ENCODE results near the gene ZNF444. TPM values are rescaled to one million over a fixed set of nuclear protein-coding genes. Genes with fewer than 3 reads are reported as not detected.

ZNF444 gene
- total RNA-seq, 4 donors from 2014 or later = 32.0 to 78.2 (median 52.1) TPM

DNA sequence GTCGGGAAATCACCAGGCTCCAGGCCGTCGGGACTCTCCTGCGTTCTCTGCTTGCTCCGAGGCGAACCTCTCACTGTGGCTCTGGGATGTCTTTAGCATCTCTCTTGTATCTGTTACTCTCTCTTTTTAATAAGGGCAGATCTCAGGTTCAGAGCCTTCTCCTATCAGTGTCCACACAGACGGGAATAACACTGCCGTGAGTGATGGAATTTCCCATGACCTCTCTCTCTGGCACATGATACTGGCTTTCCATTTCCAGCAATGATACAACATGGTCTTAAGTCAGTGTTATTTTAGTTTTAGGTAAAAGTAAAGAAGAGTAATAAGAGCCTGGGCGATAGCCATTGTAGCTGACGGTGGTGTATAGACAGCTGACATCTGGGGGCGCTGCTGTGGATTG is 9.3 kb downstream of the ZNF444 start:
- peak overlapping the region in 1 of 4 donors; percentile 33 for H3K27ac ChIP-seq (replicated peaks in 1 of 4)
- 76% methylated on average over 9 of the region's 11 CpGs for WGBS
- peaks cover 11 to 59% (median 42%) of the 10 kb centered on the region in 4 donors for H3K36me3 ChIP-seq

GRCh38 chr19:56152644-56153043 is 11.6 kb downstream of the ZNF444 start:
- no peak overlapping the region for H3K27ac ChIP-seq (replicated peaks in 1 of 4)
- no peak for DNase-seq (ENCODE audit: extremely low spot score)
- H3K4me3 ChIP-seq = no peak overlapping the region
- H3K36me3 ChIP-seq = peaks cover 0 to 63% (median 37%) of the 10 kb centered on the region in 4 donors
- H3K9me3 ChIP-seq = no peaks in the 10 kb centered on the region
- intact Hi-C loops (cut with DNase I) = no loop called here
- H3K4me1 ChIP-seq = peaks cover 7 to 21% (median 16%) of the 10 kb centered on the region in 4 donors
- 85% methylated on average over 2 of the region's 2 CpGs for WGBS
- TF ChIP-seq POLR2AphosphoS5 (IDR thresholded peaks at IDR 0.05) (no peak), POLR2A (IDR thresholded peaks at IDR 0.05; ENCODE audit: low read depth) (no peak), CTCF (IDR thresholded peaks at IDR 0.05) (no peak), EP300 (IDR thresholded peaks at IDR 0.05) (no peak)
- no peaks in the 10 kb centered on the region for H3K27me3 ChIP-seq

More for the DNA sequence above, 9.3 kb downstream of the ZNF444 start:
- TF ChIP-seq POLR2AphosphoS5 (IDR thresholded peaks at IDR 0.05) (no peak), POLR2A (IDR thresholded peaks at IDR 0.05; ENCODE audit: low read depth) (no peak), CTCF (IDR thresholded peaks at IDR 0.05) (no peak), EP300 (IDR thresholded peaks at IDR 0.05) (no peak)
- intact Hi-C loops (cut with DNase I) = no loop called here
- no peak overlapping the region for H3K4me3 ChIP-seq
- peaks cover 7 to 19% (median 11%) of the 10 kb centered on the region in 4 donors for H3K4me1 ChIP-seq
- no peaks in the 10 kb centered on the region for H3K27me3 ChIP-seq
- no peaks in the 10 kb centered on the region for H3K9me3 ChIP-seq
- no peak for DNase-seq (ENCODE audit: extremely low spot score)

DNA sequence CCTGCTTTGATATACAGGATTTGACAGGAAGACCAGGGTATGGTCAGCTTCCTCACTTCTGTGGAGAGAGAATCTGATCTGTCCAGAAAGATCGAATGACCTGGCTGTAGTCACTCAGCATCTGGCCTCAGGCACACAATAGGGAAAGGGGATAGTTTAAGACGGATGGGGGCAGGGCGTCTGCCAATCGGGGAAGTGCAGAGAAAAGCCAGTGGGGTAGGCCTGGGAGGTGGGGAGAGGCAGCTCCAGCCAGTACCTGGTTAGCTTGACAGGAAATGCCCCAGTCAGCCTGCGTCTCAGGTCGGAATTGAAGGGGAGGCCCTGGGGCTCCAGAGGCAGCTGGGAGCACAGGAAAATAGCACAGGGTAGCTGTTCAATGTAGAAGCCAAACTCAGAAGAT is 12.4 kb downstream of the ZNF444 start:
- no peak for DNase-seq (ENCODE audit: extremely low spot score)
- Histone ChIP-seq H3K36me3 (peaks cover 0 to 63% (median 32%) of the 10 kb centered on the region in 4 donors), H3K27ac (replicated peaks in 1 of 4) (peak overlapping the region in 2 of 4 donors; percentile 8 to 14), H3K4me1 (peaks cover 7 to 21% (median 16%) of the 10 kb centered on the region in 4 donors), H3K9me3 (no peaks in the 10 kb centered on the region), H3K4me3 (no peak overlapping the region), H3K27me3 (no peaks in the 10 kb centered on the region)
- WGBS = 57% methylated on average over 6 of the region's 6 CpGs
- intact Hi-C loops (cut with DNase I) = no loop called here
- TF ChIP-seq POLR2A (IDR thresholded peaks at IDR 0.05; ENCODE audit: low read depth) (no peak), CTCF (IDR thresholded peaks at IDR 0.05) (no peak), POLR2AphosphoS5 (IDR thresholded peaks at IDR 0.05) (no peak)

DNA sequence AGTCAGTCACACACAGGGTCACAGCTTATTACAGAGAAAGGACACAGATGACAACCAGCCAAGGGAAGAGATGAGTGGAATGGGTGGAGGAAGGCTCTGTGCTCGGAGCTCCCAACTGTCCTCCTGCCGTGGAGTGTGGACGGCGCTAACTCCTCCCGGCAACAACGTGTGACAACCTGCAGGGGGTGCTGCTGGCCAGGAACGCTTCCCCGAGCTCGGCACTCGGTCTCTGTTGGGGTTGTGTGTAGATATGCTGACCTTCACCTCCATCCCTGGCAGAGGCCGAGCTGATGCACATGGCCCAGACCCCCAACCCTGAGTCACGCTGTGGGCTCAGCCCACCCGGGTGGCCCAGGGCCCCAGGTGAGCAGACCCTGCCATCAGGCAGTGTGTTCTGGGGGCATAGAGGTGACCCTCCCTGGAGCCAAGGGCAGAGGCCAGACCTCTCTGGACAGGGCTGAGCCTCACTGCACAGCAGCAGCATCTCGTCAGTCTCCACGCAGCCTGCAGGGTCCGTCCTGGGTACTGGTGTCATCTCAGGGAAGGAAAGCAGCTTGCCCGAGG is 14.1 kb downstream of the ZNF444 start:
- H3K36me3 ChIP-seq = peaks cover 15 to 66% (median 41%) of the 10 kb centered on the region in 4 donors
- 73% methylated on average over 9 of the region's 17 CpGs for WGBS
- intact Hi-C loops (cut with DNase I) = no loop called here
- H3K4me3 ChIP-seq = no peak overlapping the region
- peaks cover 4 to 18% (median 13%) of the 10 kb centered on the region in 4 donors for H3K4me1 ChIP-seq
- TF ChIP-seq CTCF (IDR thresholded peaks at IDR 0.05) (peak; percentile 15 to 49 (median 18)), POLR2AphosphoS5 (IDR thresholded peaks at IDR 0.05) (no peak)
- H3K9me3 ChIP-seq = no peaks in the 10 kb centered on the region
- H3K27me3 ChIP-seq = no peaks in the 10 kb centered on the region
- DNase-seq (ENCODE audit: extremely low spot score) = no peak
- H3K27ac ChIP-seq (replicated peaks in 1 of 4) = no peak overlapping the region

DNA sequence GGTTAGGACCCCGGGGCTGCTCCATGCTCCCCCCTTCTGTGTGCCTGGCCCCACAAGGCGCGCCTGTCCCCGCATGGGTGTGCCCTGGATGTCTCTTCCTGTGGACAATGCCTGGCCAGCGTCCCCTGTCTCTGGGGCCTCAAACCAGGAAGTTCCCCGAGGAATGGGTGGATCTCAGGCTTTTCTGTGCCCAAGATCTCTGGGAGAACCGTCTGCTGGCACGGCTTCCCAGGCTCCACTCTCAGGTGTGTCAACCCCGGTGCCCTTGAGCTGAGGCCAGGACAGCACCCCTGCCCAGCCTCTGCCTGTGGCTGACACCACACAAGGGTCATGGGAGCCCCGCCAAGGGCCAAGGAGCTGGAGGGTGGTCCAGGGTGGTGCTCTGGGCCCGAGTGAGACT is 15.7 kb downstream of the ZNF444 start:
- Histone ChIP-seq H3K27ac (replicated peaks in 1 of 4) (peak overlapping the region in 3 of 4 donors; percentile 14 to 39 (median 20)), H3K9me3 (no peaks in the 10 kb centered on the region), H3K4me3 (no peak overlapping the region), H3K36me3 (peaks cover 15 to 77% (median 56%) of the 10 kb centered on the region in 4 donors), H3K27me3 (no peaks in the 10 kb centered on the region), H3K4me1 (peaks cover 0 to 16% (median 10%) of the 10 kb centered on the region in 4 donors)
- no peak for TF ChIP-seq POLR2A (IDR thresholded peaks at IDR 0.05; ENCODE audit: low read depth)
- no peak for TF ChIP-seq CTCF (IDR thresholded peaks at IDR 0.05)
- TF ChIP-seq EP300 (IDR thresholded peaks at IDR 0.05) = no peak
- no peak for TF ChIP-seq POLR2AphosphoS5 (IDR thresholded peaks at IDR 0.05)
- 71% methylated on average over 9 of the region's 11 CpGs for WGBS
- no peak for DNase-seq (ENCODE audit: extremely low spot score)
- intact Hi-C loops (cut with DNase I) = no loop called here

Data from esophagus muscularis mucosa (tissue), 4 donors.